Mammary microvascular endothelial cell (primary cell): ENCODE data around the gene FOXJ3. TPM values are rescaled to one million over a fixed set of nuclear protein-coding genes. Genes with fewer than 3 reads are reported as not detected.

ENCODE experiments used
- total RNA-seq: library from RNA; depleted of rRNA; stranded (reverse); fragments of >200 nt; gene quantifications from 2 replicates; pipeline ENCODE4 v1.2.3, GENCODE V29; 2015

The FOXJ3 gene
- total RNA-seq: 16.4 and 20.2 TPM in 2 replicates

DNA sequence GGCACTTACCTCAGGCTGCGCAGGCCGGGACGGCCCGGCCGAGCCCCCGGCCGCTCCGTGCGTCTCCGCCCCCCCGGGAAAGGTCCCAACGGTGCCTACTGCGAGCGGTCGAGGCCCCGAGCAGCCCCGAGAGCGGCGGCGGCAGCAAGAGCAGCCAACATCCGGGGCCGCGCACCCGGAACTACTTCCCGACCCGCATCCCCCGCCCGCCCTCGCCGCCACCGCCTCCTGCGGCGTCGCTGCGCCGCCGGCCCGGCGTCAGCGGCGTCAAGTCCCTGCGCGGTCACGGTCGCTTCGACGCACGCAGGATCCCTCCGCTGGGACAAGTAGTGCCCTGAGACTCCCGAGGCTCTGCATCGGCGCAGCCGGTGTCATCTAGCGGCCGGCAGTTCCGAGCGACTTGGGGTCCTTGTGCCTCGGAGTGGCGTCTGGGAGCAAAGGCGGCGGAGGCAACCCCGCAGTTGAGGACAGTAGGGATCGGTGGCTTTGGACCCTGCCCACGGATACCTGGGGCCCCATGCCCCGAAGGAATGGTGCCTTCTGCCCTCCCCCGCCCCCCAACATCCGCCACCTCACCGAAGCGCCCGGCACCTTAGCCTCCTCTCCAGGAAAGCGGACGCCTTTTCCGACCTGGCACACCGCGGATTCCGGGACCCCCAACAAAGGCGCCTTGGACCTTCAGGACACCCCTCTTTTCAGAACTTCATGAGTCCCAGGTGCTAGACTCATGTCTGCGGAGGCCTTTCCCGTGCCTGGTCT, at the start of gene FOXJ3:
Gene FOXJ3 (minus strand): TSS at position 186 of the 759 bp plus-strand sequence. CDS start 24,142 bp downstream, outside the sequence.

DNA sequence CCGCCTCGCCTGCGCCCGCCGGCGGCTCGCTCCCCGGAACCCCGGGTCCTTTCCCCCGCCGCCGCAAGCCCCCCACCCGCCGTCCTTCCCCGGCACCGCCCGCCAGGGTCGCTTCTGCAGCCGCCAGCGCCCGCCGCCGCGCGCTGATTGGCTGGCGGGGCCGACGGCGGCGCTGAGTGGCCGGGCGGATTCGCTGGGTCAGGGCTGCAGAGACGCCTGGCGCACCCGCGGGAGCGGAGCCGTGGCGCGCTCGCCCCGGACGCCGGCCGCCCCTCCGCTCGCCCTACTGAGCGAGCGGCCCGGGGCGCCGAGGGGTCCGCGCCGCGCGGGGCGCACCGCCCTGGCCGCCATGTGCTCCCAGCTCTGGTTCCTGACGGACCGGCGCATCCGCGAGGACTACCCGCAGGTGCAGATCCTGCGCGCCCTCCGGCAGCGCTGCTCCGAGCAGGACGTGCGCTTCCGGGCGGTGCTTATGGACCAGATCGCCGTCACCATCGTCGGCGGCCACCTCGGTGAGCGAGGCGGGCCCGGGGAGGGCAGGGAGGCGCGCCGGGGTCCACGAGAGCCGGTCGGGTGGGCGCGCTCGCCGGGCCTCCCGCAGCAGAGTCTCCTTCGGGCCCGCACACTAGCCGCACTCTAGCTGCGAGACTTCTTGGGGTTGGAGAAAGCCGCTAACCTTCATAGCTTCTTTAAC, 45.7 kb upstream of the FOXJ3 start, which contains the start of gene RIMKLA:
Gene RIMKLA (plus strand): TSS at position 207 of the 694 bp plus-strand sequence. CDS start 143 bp downstream, at position 350.

DNA sequence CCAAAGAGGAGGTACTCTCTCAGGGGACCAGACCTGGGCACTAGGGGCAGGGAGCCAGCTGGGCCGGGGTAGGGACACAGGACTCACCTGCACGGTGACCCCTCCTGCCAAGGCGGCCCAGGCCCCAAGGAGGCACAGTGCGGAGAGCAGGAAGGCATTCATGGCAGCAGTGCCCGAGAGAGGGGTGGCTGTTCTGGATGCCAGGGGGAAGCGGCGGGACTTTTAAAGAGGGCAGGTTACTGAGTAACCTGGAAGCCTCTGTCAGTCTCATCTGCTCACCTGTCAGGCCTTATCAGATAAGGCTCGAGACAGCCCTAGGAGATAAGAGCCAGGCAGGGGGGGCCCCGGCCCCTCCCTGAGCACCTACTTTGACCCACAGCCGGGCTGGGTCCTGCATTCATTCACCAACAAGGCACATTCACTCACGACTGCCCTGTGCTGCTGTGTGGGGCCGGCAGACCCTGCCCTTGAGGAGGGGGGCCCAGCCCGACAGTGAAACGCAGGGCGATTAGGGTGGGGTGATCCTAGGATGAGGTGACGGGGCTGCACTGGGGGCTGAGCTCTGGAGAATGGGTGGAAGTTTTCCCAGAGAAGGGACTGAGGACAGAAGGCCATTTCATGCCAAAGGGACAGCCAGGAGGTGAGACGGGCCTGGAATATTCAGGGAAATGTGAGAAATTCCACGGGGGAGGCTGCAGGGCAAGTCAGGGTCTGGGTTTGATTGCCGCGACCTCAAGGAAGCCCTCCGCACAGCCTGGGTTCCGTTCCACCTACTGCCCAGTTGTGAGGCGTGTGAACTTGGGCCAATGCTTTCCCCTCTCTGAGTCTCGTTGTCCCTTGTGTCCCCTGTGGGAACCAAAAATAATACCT, 170.2 kb downstream of the FOXJ3 start, which contains the start of gene GUCA2A:
Gene GUCA2A (minus strand): TSS at position 195 of the 870 bp plus-strand sequence. CDS start 33 bp downstream, at position 162.

DNA sequence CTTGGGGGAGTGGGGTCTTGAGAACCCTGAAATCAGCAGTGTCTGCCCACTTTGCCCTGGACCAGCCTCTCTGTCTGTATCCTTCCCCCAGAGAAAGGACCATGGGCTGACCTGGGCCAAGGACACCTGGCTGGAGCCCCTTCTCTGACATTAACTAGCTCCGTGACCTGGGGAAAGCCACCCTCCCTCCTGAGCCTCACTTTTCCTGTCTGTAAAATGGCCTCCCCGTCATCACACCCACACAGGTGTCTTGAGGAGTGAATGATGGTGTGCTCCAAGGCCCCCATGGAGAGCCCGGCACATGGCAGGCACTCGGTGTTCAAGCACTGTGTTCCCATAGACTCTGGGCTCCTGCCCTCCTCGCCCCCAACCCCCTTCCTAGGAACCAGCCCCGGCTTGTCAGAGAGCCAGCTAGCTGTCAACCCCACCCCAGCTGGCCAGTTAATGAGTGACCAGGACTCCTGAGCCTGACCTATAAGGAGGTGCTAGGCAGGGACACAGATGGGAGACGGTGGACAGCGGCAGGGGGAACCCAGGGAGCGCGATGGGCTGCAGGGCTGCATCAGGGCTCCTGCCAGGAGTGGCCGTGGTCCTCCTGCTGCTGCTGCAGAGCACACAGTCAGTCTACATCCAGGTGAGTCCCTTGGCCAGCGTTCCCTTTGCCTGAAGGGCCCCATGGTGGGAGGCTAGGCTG, 182.0 kb downstream of the FOXJ3 start, which contains the start of gene GUCA2B:
Gene GUCA2B (plus strand): TSS at position 504 of the 694 bp plus-strand sequence. CDS start 41 bp downstream, at position 545.

Other genes starting within 250 kb of the FOXJ3 start
- not detected in 2 replicates for gene GUCA2B, start 181.8 kb downstream of the FOXJ3 start, total RNA-seq
- gene GUCA2A, start 170.5 kb downstream of the FOXJ3 start, total RNA-seq: not detected in 2 replicates
- gene RIMKLA, start 45.6 kb upstream of the FOXJ3 start, total RNA-seq: under 0.01 TPM in 1 of 2 replicates, not detected in the other
- 0.34 and 0.47 TPM in 2 replicates for gene ZMYND12, start 120.8 kb upstream of the FOXJ3 start, total RNA-seq
- 39.6 and 42.0 TPM in 2 replicates for gene PPCS, start 121.3 kb upstream of the FOXJ3 start, total RNA-seq
- 0.20 TPM in 2 replicates for gene CCDC30, start 128.1 kb upstream of the FOXJ3 start, total RNA-seq